Liver (tissue), 2 donors: Measurements from ENCODE around the gene BAG3.

Source experiments
- FOXA1 ChIP-seq: IDR thresholded peaks from 2 replicates; pipeline ENCODE4 v1.6.1; 2016; ENCODE audit warnings: antibody characterized with exemption
- MAX ChIP-seq: IDR thresholded peaks from 2 replicates; pipeline ENCODE4 v1.6.1; 2016; ENCODE audit warnings: antibody characterized with exemption
- ZBTB33 ChIP-seq: IDR thresholded peaks from 2 replicates; pipeline ENCODE4 v1.6.1; 2016; ENCODE audit warnings: antibody characterized with exemption
- TF ChIP-seq, protein P1 (sequence below): fragments of 150-350 bp; IDR thresholded peaks from 2 replicates; pipeline ENCODE4 v1.5.1; 2017; ENCODE audit warnings: improper control_type of control experiment, low read depth, low read length; ENCODE audit not compliant: missing input control
- donor health status: healthy.

GRCh38 chr10:119620241-119621077 is 30.7 kb upstream of the BAG3 start:
- TF ChIP-seq, protein P1, sequence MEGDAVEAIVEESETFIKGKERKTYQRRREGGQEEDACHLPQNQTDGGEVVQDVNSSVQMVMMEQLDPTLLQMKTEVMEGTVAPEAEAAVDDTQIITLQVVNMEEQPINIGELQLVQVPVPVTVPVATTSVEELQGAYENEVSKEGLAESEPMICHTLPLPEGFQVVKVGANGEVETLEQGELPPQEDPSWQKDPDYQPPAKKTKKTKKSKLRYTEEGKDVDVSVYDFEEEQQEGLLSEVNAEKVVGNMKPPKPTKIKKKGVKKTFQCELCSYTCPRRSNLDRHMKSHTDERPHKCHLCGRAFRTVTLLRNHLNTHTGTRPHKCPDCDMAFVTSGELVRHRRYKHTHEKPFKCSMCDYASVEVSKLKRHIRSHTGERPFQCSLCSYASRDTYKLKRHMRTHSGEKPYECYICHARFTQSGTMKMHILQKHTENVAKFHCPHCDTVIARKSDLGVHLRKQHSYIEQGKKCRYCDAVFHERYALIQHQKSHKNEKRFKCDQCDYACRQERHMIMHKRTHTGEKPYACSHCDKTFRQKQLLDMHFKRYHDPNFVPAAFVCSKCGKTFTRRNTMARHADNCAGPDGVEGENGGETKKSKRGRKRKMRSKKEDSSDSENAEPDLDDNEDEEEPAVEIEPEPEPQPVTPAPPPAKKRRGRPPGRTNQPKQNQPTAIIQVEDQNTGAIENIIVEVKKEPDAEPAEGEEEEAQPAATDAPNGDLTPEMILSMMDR, result no peak
- no peak for TF ChIP-seq ZBTB33
- TF ChIP-seq MAX, result no peak
- no peak for TF ChIP-seq FOXA1
